ENCODE data around the gene KLHL29.

KLHL29 gene

DNA sequence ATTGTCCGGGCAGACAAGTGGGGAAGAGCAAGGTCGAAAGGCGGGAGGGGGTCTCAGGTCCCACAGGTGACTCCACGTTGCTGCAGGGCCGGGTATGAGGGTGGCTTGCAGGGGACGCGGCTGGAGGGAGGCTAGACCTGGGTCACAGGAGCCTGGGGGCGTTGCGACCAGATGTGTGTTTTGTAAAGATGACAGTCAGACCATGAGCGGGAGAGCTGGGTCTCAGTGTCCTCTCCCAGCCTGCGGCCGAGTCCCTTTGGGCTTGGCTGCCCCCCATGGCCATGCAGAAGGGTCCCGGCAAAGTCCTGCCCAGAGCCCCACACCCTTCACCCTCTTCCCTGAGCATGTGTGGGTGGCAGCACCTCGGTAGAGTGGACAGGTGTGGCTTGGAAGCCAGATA lies 302.7 kb downstream of the KLHL29 start:
- no peak for TF ChIP-seq NFIC (IDR thresholded peaks at IDR 0.05)
- no peak for TF ChIP-seq TAF1 (IDR thresholded peaks at IDR 0.05; ENCODE audit: low read depth)

DNA sequence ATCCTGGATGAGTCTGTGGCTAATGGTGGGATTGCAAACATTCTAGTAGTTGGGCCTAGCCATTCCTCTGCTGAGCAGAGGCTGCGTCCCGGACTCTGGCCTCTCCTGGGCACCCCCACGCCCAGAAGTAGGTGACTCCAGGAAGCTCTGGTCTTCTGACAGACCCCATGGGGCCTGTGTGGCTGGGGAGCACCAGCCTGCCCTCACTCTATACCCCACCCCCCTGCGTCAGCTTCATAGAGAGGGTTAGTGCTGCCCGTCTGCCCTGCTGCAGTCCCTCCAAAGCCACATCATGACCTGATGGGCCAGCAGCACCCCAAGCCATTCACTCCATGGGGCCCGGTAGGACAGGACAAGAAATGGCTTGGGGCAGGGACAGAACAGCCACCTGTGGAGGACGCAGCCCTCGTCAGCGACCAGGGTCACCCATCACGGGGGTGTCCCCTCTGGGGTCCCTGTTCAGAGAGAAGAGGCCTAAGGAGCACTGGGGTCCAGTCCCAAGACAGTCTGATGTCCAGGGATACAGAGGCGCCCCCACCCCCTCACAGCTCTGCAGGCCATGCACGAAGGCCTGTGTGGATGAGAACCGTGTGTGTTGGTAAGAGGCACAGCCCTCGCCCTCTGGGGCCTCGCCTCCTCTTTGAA lies 303.6 kb downstream of the KLHL29 start:
- no peak for TF ChIP-seq NFIC (IDR thresholded peaks at IDR 0.05)
- TF ChIP-seq ZBTB7A (IDR thresholded peaks at IDR 0.05; ENCODE audit: low read depth), result no peak
- TF ChIP-seq, protein P1, sequence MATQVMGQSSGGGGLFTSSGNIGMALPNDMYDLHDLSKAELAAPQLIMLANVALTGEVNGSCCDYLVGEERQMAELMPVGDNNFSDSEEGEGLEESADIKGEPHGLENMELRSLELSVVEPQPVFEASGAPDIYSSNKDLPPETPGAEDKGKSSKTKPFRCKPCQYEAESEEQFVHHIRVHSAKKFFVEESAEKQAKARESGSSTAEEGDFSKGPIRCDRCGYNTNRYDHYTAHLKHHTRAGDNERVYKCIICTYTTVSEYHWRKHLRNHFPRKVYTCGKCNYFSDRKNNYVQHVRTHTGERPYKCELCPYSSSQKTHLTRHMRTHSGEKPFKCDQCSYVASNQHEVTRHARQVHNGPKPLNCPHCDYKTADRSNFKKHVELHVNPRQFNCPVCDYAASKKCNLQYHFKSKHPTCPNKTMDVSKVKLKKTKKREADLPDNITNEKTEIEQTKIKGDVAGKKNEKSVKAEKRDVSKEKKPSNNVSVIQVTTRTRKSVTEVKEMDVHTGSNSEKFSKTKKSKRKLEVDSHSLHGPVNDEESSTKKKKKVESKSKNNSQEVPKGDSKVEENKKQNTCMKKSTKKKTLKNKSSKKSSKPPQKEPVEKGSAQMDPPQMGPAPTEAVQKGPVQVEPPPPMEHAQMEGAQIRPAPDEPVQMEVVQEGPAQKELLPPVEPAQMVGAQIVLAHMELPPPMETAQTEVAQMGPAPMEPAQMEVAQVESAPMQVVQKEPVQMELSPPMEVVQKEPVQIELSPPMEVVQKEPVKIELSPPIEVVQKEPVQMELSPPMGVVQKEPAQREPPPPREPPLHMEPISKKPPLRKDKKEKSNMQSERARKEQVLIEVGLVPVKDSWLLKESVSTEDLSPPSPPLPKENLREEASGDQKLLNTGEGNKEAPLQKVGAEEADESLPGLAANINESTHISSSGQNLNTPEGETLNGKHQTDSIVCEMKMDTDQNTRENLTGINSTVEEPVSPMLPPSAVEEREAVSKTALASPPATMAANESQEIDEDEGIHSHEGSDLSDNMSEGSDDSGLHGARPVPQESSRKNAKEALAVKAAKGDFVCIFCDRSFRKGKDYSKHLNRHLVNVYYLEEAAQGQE (IDR thresholded peaks at IDR 0.05; ENCODE audit: low read depth), result no peak
- TF ChIP-seq, protein P2, sequence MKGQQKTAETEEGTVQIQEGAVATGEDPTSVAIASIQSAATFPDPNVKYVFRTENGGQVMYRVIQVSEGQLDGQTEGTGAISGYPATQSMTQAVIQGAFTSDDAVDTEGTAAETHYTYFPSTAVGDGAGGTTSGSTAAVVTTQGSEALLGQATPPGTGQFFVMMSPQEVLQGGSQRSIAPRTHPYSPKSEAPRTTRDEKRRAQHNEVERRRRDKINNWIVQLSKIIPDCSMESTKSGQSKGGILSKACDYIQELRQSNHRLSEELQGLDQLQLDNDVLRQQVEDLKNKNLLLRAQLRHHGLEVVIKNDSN (IDR thresholded peaks at IDR 0.05), result no peak
- no peak for TF ChIP-seq YY1 (IDR thresholded peaks at IDR 0.05; ENCODE audit: low read depth)
- no peak for TF ChIP-seq MAX (IDR thresholded peaks at IDR 0.05)
- TF ChIP-seq TCF12 (IDR thresholded peaks at IDR 0.05; ENCODE audit: low read depth), result no peak
- no peak for TF ChIP-seq EP300 (IDR thresholded peaks at IDR 0.05; ENCODE audit: borderline replicate concordance)
- TF ChIP-seq CREB1 (IDR thresholded peaks at IDR 0.05; ENCODE audit: low read depth), result no peak
- no peak for TF ChIP-seq EGR1 (IDR thresholded peaks at IDR 0.05)
- no peak for TF ChIP-seq TAF1 (IDR thresholded peaks at IDR 0.05; ENCODE audit: low read depth)
- no peak for TF ChIP-seq FOXM1 (IDR thresholded peaks at IDR 0.05; ENCODE audit: borderline replicate concordance, low read depth)
- TF ChIP-seq RAD21 (IDR thresholded peaks at IDR 0.05; ENCODE audit: low read depth), result no peak
- no peak for TF ChIP-seq CEBPB (IDR thresholded peaks at IDR 0.05)
- TF ChIP-seq TEAD4 (IDR thresholded peaks at IDR 0.05), result no peak

DNA sequence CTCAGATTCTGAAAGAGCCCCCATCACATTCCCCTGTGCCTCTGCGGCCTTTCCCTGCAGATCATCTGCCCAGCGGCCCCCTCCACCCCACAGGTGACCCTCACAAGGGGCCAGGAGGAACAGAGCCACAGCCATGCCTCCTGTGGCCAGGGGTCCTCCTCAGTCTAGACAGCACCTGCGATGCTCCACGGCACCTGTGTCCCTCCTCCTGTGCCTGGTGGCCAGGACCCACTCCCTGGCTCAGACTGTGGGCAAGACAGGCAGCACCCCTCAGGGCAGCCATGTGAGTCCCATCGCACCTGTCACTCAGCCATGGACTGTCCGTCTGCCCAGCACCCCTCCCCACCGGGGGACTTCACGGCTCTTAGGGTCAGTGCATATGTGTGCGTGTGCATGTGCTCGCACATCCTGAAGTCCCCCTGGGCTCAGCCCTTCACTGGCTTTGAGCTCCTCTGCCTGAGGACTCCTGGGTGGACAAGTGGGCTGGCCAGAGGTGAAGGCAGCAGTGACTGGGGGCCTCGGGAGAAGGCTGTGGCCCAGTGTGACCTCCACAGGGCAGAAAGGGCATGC lies 304.2 kb downstream of the KLHL29 start:
- no peak for TF ChIP-seq ZBTB7A (IDR thresholded peaks at IDR 0.05; ENCODE audit: low read depth)
- no peak for TF ChIP-seq MAX (IDR thresholded peaks at IDR 0.05)
- TF ChIP-seq CEBPB (IDR thresholded peaks at IDR 0.05), result no peak

DNA sequence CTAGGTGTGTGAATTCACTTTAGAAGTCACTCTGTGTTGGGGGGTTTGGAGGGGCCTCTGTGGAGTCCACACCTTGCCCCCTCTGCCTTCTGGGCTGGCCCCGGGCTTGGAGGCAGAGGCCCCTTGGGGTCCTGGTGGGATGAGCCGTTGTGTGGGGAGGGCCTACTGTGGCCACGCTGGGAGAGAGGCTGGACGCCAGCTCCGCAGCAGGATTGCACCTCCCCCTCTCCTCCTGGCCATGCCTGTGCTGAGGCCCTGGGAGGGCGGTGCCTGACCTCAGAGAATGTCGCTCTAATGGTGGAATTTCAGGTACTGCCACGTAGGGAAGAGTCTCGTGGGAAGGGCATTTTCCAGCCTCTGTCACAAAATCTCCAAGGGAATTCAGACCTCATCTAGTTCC lies 304.9 kb downstream of the KLHL29 start:
- TF ChIP-seq NFIC (IDR thresholded peaks at IDR 0.05), result no peak
- no peak for TF ChIP-seq TCF12 (IDR thresholded peaks at IDR 0.05; ENCODE audit: low read depth)
- no peak for TF ChIP-seq TAF1 (IDR thresholded peaks at IDR 0.05; ENCODE audit: low read depth)
- TF ChIP-seq, protein P1 (IDR thresholded peaks at IDR 0.05; ENCODE audit: low read depth), result no peak
- no peak for TF ChIP-seq FOXM1 (IDR thresholded peaks at IDR 0.05; ENCODE audit: borderline replicate concordance, low read depth)
- TF ChIP-seq RAD21 (IDR thresholded peaks at IDR 0.05; ENCODE audit: low read depth), result no peak
- TF ChIP-seq, protein P2 (IDR thresholded peaks at IDR 0.05), result no peak

DNA sequence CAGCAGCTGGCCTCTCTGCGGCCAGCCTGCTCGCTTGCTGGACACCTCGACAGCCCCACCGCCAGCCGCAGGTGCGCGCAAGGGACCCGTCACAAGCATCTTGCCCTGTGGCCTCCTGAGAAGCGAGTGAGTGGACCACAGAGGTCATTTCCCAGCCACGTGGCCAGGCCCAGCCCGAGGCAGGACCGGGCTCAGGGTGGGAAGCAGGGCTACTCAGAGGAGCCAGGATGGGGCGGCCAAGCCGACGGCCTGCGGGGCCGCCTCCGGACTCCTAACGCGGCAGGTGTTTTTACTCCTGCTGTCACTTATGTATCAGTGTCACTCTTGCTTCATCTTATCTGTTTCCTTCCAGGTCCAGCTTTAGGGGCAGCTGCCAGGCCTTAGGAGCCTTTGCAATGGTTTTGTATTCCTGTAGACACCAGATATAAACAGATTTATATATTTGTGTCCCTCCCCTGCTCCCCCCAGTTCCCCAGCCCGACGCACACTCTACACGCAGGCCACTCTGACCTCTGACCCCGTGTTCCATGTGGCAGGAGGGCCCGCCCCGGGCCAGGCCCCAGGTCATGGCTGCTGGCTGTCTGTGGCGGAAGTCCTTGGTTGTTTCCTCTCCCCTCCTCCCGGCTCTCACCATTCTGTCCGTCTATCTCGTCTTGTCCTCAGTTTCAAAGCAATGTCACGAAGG lies 305.6 kb downstream of the KLHL29 start:
- TF ChIP-seq TCF12 (IDR thresholded peaks at IDR 0.05; ENCODE audit: low read depth) (no peak), EP300 (IDR thresholded peaks at IDR 0.05; ENCODE audit: borderline replicate concordance) (no peak), ZBTB7A (IDR thresholded peaks at IDR 0.05; ENCODE audit: low read depth) (no peak), EGR1 (IDR thresholded peaks at IDR 0.05) (no peak), RAD21 (IDR thresholded peaks at IDR 0.05; ENCODE audit: low read depth) (no peak), NFIC (IDR thresholded peaks at IDR 0.05) (no peak), FOXM1 (IDR thresholded peaks at IDR 0.05; ENCODE audit: borderline replicate concordance, low read depth) (no peak), TEAD4 (IDR thresholded peaks at IDR 0.05) (no peak), TAF1 (IDR thresholded peaks at IDR 0.05; ENCODE audit: low read depth) (no peak), CEBPB (IDR thresholded peaks at IDR 0.05) (no peak), YY1 (IDR thresholded peaks at IDR 0.05; ENCODE audit: low read depth) (no peak)

DNA sequence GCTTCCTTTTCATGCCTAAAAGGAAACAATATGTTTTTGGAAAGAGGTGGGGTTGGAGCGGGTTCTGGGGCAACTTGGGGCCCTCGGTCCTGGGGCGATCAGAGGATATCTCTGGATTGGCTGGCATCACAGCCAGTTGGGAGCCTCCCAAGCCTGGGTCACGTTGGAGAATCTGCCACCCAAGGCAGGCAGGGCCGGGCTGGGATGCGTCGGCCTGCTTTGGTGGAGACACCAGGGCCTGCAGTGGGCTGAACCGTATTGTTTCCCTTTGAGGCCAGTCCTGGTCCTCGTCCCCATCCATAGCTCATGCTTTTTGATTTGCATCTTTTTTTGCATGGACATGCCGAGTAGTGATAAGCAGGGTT lies 306.1 kb downstream of the KLHL29 start:
- TF ChIP-seq TCF12 (IDR thresholded peaks at IDR 0.05; ENCODE audit: low read depth), result no peak
- no peak for TF ChIP-seq NFIC (IDR thresholded peaks at IDR 0.05)
- no peak for TF ChIP-seq RAD21 (IDR thresholded peaks at IDR 0.05; ENCODE audit: low read depth)
- no peak for TF ChIP-seq CEBPB (IDR thresholded peaks at IDR 0.05)
- TF ChIP-seq EGR1 (IDR thresholded peaks at IDR 0.05), result no peak
- no peak for TF ChIP-seq MAX (IDR thresholded peaks at IDR 0.05)
- TF ChIP-seq EP300 (IDR thresholded peaks at IDR 0.05; ENCODE audit: borderline replicate concordance), result no peak
- TF ChIP-seq YY1 (IDR thresholded peaks at IDR 0.05; ENCODE audit: low read depth), result no peak
- TF ChIP-seq CREB1 (IDR thresholded peaks at IDR 0.05; ENCODE audit: low read depth), result no peak

Data from Ishikawa (cell line).